SK-N-SH treated with all-trans-retinoic acid at 6 μM for 48 hours (cell line): ENCODE data around the gene FBXO10.

Source experiments
- ATAC-seq: fragments of 200-7000 bp; cut with Tn5 transposase; 3 replicates; pipeline ENCODE4 v1.9.1; 2020; ENCODE audit warnings: mild to moderate bottlenecking, moderate library complexity
- BACH2 ChIP-seq: fragments of 250-450 bp; sonication (Bioruptor Pico); IDR thresholded peaks from 2 replicates; pipeline ENCODE4 v1.9.0; 2021; ENCODE audit warnings: mild to moderate bottlenecking, borderline replicate concordance
- CREB5 ChIP-seq: fragments of 250-450 bp; sonication (Bioruptor Pico); IDR thresholded peaks from 2 replicates; pipeline ENCODE4 v1.5.1; 2020; ENCODE audit warnings: low read depth, mild to moderate bottlenecking, moderate library complexity
- CSDC2 ChIP-seq: fragments of 250-450 bp; sonication (Bioruptor Pico); IDR thresholded peaks from 2 replicates; pipeline ENCODE4 v1.5.0; 2020; ENCODE audit warnings: mild to moderate bottlenecking, moderate library complexity
- ESRRG ChIP-seq: fragments of 250-450 bp; sonication (Bioruptor Pico); IDR thresholded peaks from 2 replicates; pipeline ENCODE4 v1.6.1; 2021; ENCODE audit warnings: mild to moderate bottlenecking
- GLIS3 ChIP-seq: fragments of 250-450 bp; sonication (Bioruptor Pico); IDR thresholded peaks from 2 replicates; pipeline ENCODE4 v1.5.0; 2020; ENCODE audit warnings: mild to moderate bottlenecking, moderate library complexity
- ISL1 ChIP-seq: fragments of 250-450 bp; sonication (Bioruptor Pico); IDR thresholded peaks from 2 replicates; pipeline ENCODE4 v2.1.2; 2022; ENCODE audit warnings: mild to moderate bottlenecking, moderate library complexity
- OSR1 ChIP-seq: fragments of 250-450 bp; sonication (Bioruptor Pico); IDR thresholded peaks from 2 replicates; pipeline ENCODE4 v1.8.0; 2022; ENCODE audit warnings: moderate library complexity, mild to moderate bottlenecking, inconsistent platforms
- PATZ1 ChIP-seq: fragments of 250-450 bp; sonication (Bioruptor Pico); IDR thresholded peaks from 2 replicates; pipeline ENCODE4 v1.8.0; 2020; ENCODE audit warnings: mild to moderate bottlenecking, moderate library complexity, borderline replicate concordance
- POU6F1 ChIP-seq: fragments of 250-450 bp; sonication (Bioruptor Pico); IDR thresholded peaks from 2 replicates; pipeline ENCODE4 v1.8.0; 2021; ENCODE audit warnings: low read depth, mild to moderate bottlenecking, moderate library complexity, borderline replicate concordance
- PPARA ChIP-seq: fragments of 250-450 bp; sonication (Bioruptor Pico); IDR thresholded peaks from 2 replicates; pipeline ENCODE4 v1.5.0; 2020; ENCODE audit warnings: mild to moderate bottlenecking, borderline replicate concordance
- RARB ChIP-seq: fragments of 250-450 bp; sonication (Bioruptor Pico); IDR thresholded peaks from 2 replicates; pipeline ENCODE4 v1.8.0; 2021; ENCODE audit warnings: mild to moderate bottlenecking, moderate library complexity
- SNAI2 ChIP-seq: fragments of 250-450 bp; sonication (Bioruptor Pico); IDR thresholded peaks from 2 replicates; pipeline ENCODE4 v1.5.0; 2020; ENCODE audit warnings: mild to moderate bottlenecking, moderate library complexity
- TCF4 ChIP-seq: fragments of 250-450 bp; sonication (Bioruptor Pico); IDR thresholded peaks from 2 replicates; pipeline ENCODE4 v1.8.0; 2021; ENCODE audit warnings: mild to moderate bottlenecking, moderate library complexity, borderline replicate concordance
- TOX ChIP-seq: fragments of 250-450 bp; sonication (Bioruptor Pico); IDR thresholded peaks from 2 replicates; pipeline ENCODE4 v1.8.0; 2021; ENCODE audit warnings: mild to moderate bottlenecking, moderate library complexity, borderline replicate concordance
- TSHZ2 ChIP-seq: fragments of 250-450 bp; sonication (Bioruptor Pico); IDR thresholded peaks from 2 replicates; pipeline ENCODE4 v1.5.0; 2020; ENCODE audit warnings: mild to moderate bottlenecking, moderate library complexity
- ZC3H10 ChIP-seq: fragments of 250-450 bp; sonication (Bioruptor Pico); IDR thresholded peaks from 2 replicates; pipeline ENCODE4 v1.5.1; 2021; ENCODE audit warnings: mild to moderate bottlenecking, moderate library complexity
- ZFP3 ChIP-seq: fragments of 250-450 bp; sonication (Bioruptor Pico); IDR thresholded peaks from 2 replicates; pipeline ENCODE4 v1.5.0; 2020; ENCODE audit warnings: mild to moderate bottlenecking, moderate library complexity
- ZFP30 ChIP-seq: fragments of 450-650 bp; formaldehyde crosslinking; IDR thresholded peaks from 2 replicates; pipeline ENCODE4 v1.5.0; 2022; ENCODE audit warnings: mild to moderate bottlenecking, moderate library complexity
- ZNF565 ChIP-seq: fragments of 450-650 bp; formaldehyde crosslinking; conservative IDR thresholded peaks from 2 replicates; pipeline ENCODE4 v1.5.0; 2020; ENCODE audit warnings: low read depth, mild to moderate bottlenecking, moderate library complexity
- ZNF70 ChIP-seq: fragments of 450-650 bp; formaldehyde crosslinking; IDR thresholded peaks from 2 replicates; pipeline ENCODE4 v1.5.0; 2020; ENCODE audit warnings: mild to moderate bottlenecking, moderate library complexity
- ZNF8 ChIP-seq: fragments of 450-650 bp; formaldehyde crosslinking; IDR thresholded peaks from 2 replicates; pipeline ENCODE4 v1.5.0; 2020; ENCODE audit warnings: mild to moderate bottlenecking, moderate library complexity
- TF ChIP-seq, protein P1 (sequence below): fragments of 250-450 bp; sonication (Bioruptor Pico); IDR thresholded peaks from 2 replicates; pipeline ENCODE4 v1.5.1; 2021; ENCODE audit warnings: mild to moderate bottlenecking, moderate library complexity

Gene FBXO10

DNA sequence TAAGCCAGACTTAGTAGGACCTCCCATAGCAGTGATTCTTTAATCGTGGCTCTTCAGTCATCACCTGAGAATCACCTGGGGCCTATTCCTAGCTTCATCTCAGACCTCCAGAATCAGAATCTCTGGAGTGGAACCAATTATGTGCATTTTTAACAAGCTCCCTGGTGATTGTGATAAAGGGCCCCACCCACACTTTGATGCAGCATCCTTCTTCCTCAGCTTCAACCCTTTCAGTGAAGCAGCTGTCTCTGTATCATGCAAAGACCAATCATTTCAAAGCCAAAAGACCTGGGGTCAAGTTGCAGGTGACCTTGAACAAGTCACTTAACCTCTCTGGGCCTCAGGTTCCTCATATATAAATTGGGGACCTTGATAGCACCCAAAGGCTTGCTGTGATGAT lies 17.1 kb downstream of the FBXO10 start:
- no peak for TF ChIP-seq PPARA
- ATAC-seq, result no peak

GRCh38 chr9:37555786-37556185 lies 20.4 kb downstream of the FBXO10 start:
- ATAC-seq, result peak; percentile 32; the same call in 2 of the 3 replicates
- TF ChIP-seq, protein P1, sequence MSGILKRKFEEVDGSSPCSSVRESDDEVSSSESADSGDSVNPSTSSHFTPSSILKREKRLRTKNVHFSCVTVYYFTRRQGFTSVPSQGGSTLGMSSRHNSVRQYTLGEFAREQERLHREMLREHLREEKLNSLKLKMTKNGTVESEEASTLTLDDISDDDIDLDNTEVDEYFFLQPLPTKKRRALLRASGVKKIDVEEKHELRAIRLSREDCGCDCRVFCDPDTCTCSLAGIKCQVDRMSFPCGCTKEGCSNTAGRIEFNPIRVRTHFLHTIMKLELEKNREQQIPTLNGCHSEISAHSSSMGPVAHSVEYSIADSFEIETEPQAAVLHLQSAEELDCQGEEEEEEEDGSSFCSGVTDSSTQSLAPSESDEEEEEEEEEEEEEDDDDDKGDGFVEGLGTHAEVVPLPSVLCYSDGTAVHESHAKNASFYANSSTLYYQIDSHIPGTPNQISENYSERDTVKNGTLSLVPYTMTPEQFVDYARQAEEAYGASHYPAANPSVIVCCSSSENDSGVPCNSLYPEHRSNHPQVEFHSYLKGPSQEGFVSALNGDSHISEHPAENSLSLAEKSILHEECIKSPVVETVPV, result no peak
- TF ChIP-seq GLIS3 (CRISPR knock-in tag) (no peak), ZFP30 (CRISPR knock-in tag) (no peak), OSR1 (CRISPR knock-in tag) (no peak), POU6F1 (CRISPR knock-in tag) (no peak), ISL1 (CRISPR knock-in tag) (no peak), RARB (CRISPR knock-in tag) (no peak), ESRRG (CRISPR knock-in tag) (no peak), ZFP3 (no peak), PPARA (no peak), TSHZ2 (CRISPR knock-in tag) (no peak), SNAI2 (CRISPR knock-in tag) (no peak), BACH2 (CRISPR knock-in tag) (no peak), ZC3H10 (CRISPR knock-in tag) (no peak), TCF4 (CRISPR knock-in tag) (no peak), ZNF8 (CRISPR knock-in tag) (no peak), PATZ1 (CRISPR knock-in tag) (no peak)

DNA sequence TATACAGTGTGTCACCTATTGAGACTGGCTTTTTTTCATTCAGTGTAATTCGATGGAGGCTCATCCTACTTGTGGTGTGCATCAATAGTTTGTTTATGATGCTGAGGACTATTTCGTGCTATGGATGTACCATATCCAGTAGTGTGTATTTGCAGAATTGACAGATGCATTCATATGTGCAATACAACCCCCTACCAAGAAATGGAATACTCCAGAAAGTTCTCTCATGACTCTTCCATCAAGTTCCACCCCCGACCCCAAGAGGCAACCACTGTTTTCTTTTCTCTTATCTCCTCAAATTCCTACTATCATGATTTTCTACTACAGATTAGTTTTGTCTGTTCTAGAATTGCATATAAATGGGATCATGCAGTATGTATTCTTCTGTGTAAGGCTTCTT lies 21.9 kb downstream of the FBXO10 start:
- no peak for TF ChIP-seq ISL1 (CRISPR knock-in tag)
- TF ChIP-seq TOX, result no peak
- no peak for TF ChIP-seq RARB (CRISPR knock-in tag)
- TF ChIP-seq OSR1 (CRISPR knock-in tag), result no peak
- TF ChIP-seq, protein P1, result no peak
- TF ChIP-seq ZNF70 (CRISPR knock-in tag), result no peak
- no peak for TF ChIP-seq ZC3H10 (CRISPR knock-in tag)
- no peak for TF ChIP-seq ZNF565 (CRISPR knock-in tag)
- TF ChIP-seq CREB5, result no peak
- no peak for TF ChIP-seq TSHZ2 (CRISPR knock-in tag)
- TF ChIP-seq SNAI2 (CRISPR knock-in tag), result no peak
- TF ChIP-seq TCF4 (CRISPR knock-in tag), result no peak
- no peak for TF ChIP-seq CSDC2 (CRISPR knock-in tag)
- no peak for TF ChIP-seq ZFP30 (CRISPR knock-in tag)
- no peak for ATAC-seq
